SK-N-SH (cell line): ENCODE data around the gene ATP1A1. TPM values are rescaled to one million over a fixed set of nuclear protein-coding genes. Genes with fewer than 3 reads are reported as not detected.

ENCODE experiments used
- CTCF ChIA-PET: fragments of 300-600, 350-600 bp; formaldehyde crosslinking; extraction: SDS; loops from one replicate; lab custom pipeline; 2021; lab: Yijun Ruan, JAX
- POLR2A ChIA-PET: fragments of 350-600 bp; sonication (Branson Sonifier 250); formaldehyde crosslinking; extraction: SDS; loops from one replicate; lab custom pipeline; 2020; ENCODE audit warnings: antibody characterized with exemption, inconsistent platforms; lab: Yijun Ruan, JAX
- DNase-seq: peaks from one replicate; pipeline ENCODE4 v3.0.0; 2012
- H2AFZ ChIP-seq: fragments of 200-600 bp; sonication (generic); 2 replicates; pipeline ENCODE4 v1.8.1; 2016; ENCODE audit warnings: antibody characterized with exemption, mild to moderate bottlenecking, low read depth
- H3F3A ChIP-seq: fragments of 200-600 bp; sonication (generic); replicated peaks from 2 replicates; pipeline ENCODE3; 2016; ENCODE audit warnings: antibody characterized with exemption, mild to moderate bottlenecking; ENCODE audit not compliant: insufficient read depth
- H3K27ac ChIP-seq, 2 experiments: fragments of 200-500 bp in 1 of 2; fragments of 200-600 bp in 1 of 2; sonication (Bioruptor generic) in 1 of 2; sonication (generic), shearing (Covaris generic) in 1 of 2; 2 replicates each; pipeline versions ENCODE4 v1.5.1 to v1.6.1; 2014 to 2016; ENCODE audit warnings: low read depth in 2 of 2, inconsistent platforms in 1 of 2, low read length in 1 of 2, mild to moderate bottlenecking in 1 of 2, mixed read lengths in 1 of 2
- H3K27me3 ChIP-seq: fragments of 200-600 bp; sonication (generic), shearing (Covaris generic); 2 replicates; pipeline ENCODE4 v1.6.1; 2016; ENCODE audit warnings: mixed run types; ENCODE audit not compliant: insufficient read depth
- H3K36me3 ChIP-seq, 2 experiments: fragments of 200-500 bp in 1 of 2; fragments of 200-600 bp in 1 of 2; sonication (Bioruptor generic) in 1 of 2; sonication (generic) in 1 of 2; replicated peaks in 1 of 2; 2 replicates each; pipeline versions ENCODE3 to v1.5.1; 2014 to 2016; ENCODE audit warnings: low read length in 1 of 2, mild to moderate bottlenecking in 1 of 2; ENCODE audit not compliant: insufficient read depth in 2 of 2, control insufficient read depth in 1 of 2
- H3K4me1 ChIP-seq, 2 experiments: fragments of 200-500 bp in 1 of 2; fragments of 200-600 bp in 1 of 2; sonication (Bioruptor generic) in 1 of 2; sonication (generic), shearing (Covaris generic) in 1 of 2; 2 replicates each; pipeline versions ENCODE4 v1.5.1 to v1.6.1; 2014 to 2016; ENCODE audit warnings: low read depth in 1 of 2, low read length in 1 of 2, mixed run types in 1 of 2; ENCODE audit not compliant: insufficient read depth in 2 of 2, control insufficient read depth in 1 of 2
- H3K4me2 ChIP-seq: fragments of 200-600 bp; sonication (generic), shearing (Covaris generic); 2 replicates; pipeline ENCODE4 v1.6.1; 2017; ENCODE audit warnings: mixed run types
- H3K4me3 ChIP-seq, 2 experiments: fragments of 200-500 bp in 1 of 2; fragments of 200-600 bp in 1 of 2; sonication (Bioruptor generic) in 1 of 2; sonication (generic), shearing (Covaris generic) in 1 of 2; 2 replicates each; pipeline versions ENCODE4 v1.5.1 to v1.8.1; 2014 to 2016; ENCODE audit warnings: low read depth in 2 of 2, inconsistent platforms in 1 of 2, low read length in 1 of 2, mild to moderate bottlenecking in 1 of 2, mixed read lengths in 1 of 2, moderate library complexity in 1 of 2
- H3K79me2 ChIP-seq: fragments of 200-600 bp; sonication (generic); 2 replicates; pipeline ENCODE4 v1.8.1; 2017; ENCODE audit warnings: mild to moderate bottlenecking; ENCODE audit not compliant: insufficient read depth
- H3K9ac ChIP-seq: fragments of 200-600 bp; sonication (generic); 2 replicates; pipeline ENCODE4 v1.6.1; 2017; ENCODE audit warnings: mixed run types
- H3K9me2 ChIP-seq: fragments of 200-600 bp; sonication (generic); 2 replicates; pipeline ENCODE4 v1.6.1; 2017; ENCODE audit warnings: mixed run types
- H3K9me3 ChIP-seq: fragments of 200-600 bp; sonication (generic); 2 replicates; pipeline ENCODE4 v1.6.1; 2017; ENCODE audit warnings: mixed run types, mild to moderate bottlenecking, moderate library complexity
- H4K20me1 ChIP-seq: fragments of 200-600 bp; sonication (generic); 2 replicates; pipeline ENCODE4 v1.6.1; 2017; ENCODE audit warnings: mild to moderate bottlenecking, mixed run types; ENCODE audit not compliant: insufficient read depth
- ELF1 ChIP-seq: IDR thresholded peaks from 2 replicates; pipeline ENCODE4 v1.4.0; 2012
- EZH2phosphoT487 ChIP-seq: fragments of 200-600 bp; sonication (generic); IDR thresholded peaks from 2 replicates; pipeline ENCODE4 v1.6.1; 2017; ENCODE audit warnings: low read depth, mixed run types, mild to moderate bottlenecking, antibody characterized with exemption, moderate library complexity, borderline replicate concordance
- FOSL2 ChIP-seq: IDR thresholded peaks from 2 replicates; pipeline ENCODE4 v1.4.0; 2012; ENCODE audit warnings: low read depth, mild to moderate bottlenecking, moderate library complexity, borderline replicate concordance
- FOXJ3 ChIP-seq: sonication (generic); formaldehyde crosslinking; IDR thresholded peaks from 2 replicates; pipeline ENCODE4 v1.5.1; 2020; ENCODE audit warnings: mild to moderate bottlenecking, missing genetic modification reagents
- GATA2 ChIP-seq: sonication (generic); formaldehyde crosslinking; IDR thresholded peaks from 2 replicates; pipeline ENCODE4 v1.5.0; 2020; ENCODE audit warnings: mild to moderate bottlenecking, missing genetic modification reagents
- NRF1 ChIP-seq: IDR thresholded peaks from 2 replicates; pipeline ENCODE4 v1.6.1; 2012; ENCODE audit warnings: low read depth, mild to moderate bottlenecking, low read length
- RCOR1 ChIP-seq: fragments of 150-350 bp; IDR thresholded peaks from 2 replicates; pipeline ENCODE4 v1.6.1; 2017; ENCODE audit warnings: antibody characterized with exemption, low read length
- RFX5 ChIP-seq: IDR thresholded peaks from 2 replicates; pipeline ENCODE4 v1.6.1; 2012; ENCODE audit warnings: mild to moderate bottlenecking, improper control_type of control experiment, low read length
- TAF1 ChIP-seq: IDR thresholded peaks from 2 replicates; pipeline ENCODE4 v1.6.1; 2012; ENCODE audit warnings: low read depth, mild to moderate bottlenecking, low read length, moderate library complexity, borderline replicate concordance
- TEAD4 ChIP-seq: IDR thresholded peaks from 2 replicates; pipeline ENCODE4 v1.4.0; 2012; ENCODE audit warnings: mild to moderate bottlenecking, borderline replicate concordance; ENCODE audit not compliant: insufficient read depth
- USF2 ChIP-seq: fragments of 150-350 bp; IDR thresholded peaks from 2 replicates; pipeline ENCODE4 v1.6.1; 2017; ENCODE audit warnings: antibody characterized with exemption, low read length, low read depth, borderline replicate concordance
- YY1 ChIP-seq: IDR thresholded peaks from 2 replicates; pipeline ENCODE4 v1.4.0; 2012; ENCODE audit warnings: low read depth, mild to moderate bottlenecking
- ZBTB33 ChIP-seq: IDR thresholded peaks from 2 replicates; pipeline ENCODE4 v1.4.0; 2012; ENCODE audit warnings: low read depth, borderline replicate concordance
- WGBS: methylation state at CpG from one replicate; pipeline ENCODE4 v1.1.6; 2017; ENCODE audit warnings: low lambda C conversion rate; 5-methylcytosine and 5-hydroxymethylcytosine counted together
- polyA plus RNA-seq, 3 experiments: library from polyadenylated mRNA; depleted of rRNA; stranded (reverse); fragments of >200 nt; gene quantifications; 2 replicates each; pipeline ENCODE4 v1.2.3, GENCODE V29; 2012
- TF ChIP-seq, protein P1 (sequence below): fragments of 200-600 bp; sonication (generic); IDR thresholded peaks from 2 replicates; pipeline ENCODE4 v1.6.1; 2017; ENCODE audit warnings: antibody characterized with exemption, mild to moderate bottlenecking, moderate library complexity
- TF ChIP-seq, protein P2 (sequence below): IDR thresholded peaks from 2 replicates; pipeline ENCODE4 v1.6.1; 2012; ENCODE audit warnings: mild to moderate bottlenecking, low read depth, low read length, moderate library complexity
- TF ChIP-seq, protein P3 (sequence below): IDR thresholded peaks from 2 replicates; pipeline ENCODE4; 2012

ATP1A1 gene
- polyA plus RNA-seq, 1 of the 3 experiments (the other 2 are of a cell fraction): 233 TPM

GRCh38 chr1:116359060-116359830 is 13.8 kb upstream of the ATP1A1 start:
- TF ChIP-seq ELF1: 0 out of 2 replicates have a peak, but pooled peaks have one; percentile 20
- TF ChIP-seq USF2: no peak
- no peak for TF ChIP-seq FOXJ3 (CRISPR knock-in tag)
- TF ChIP-seq, all 33 proteins: peak for 1
- no peaks in the 10 kb centered on the region for H3K9me3 ChIP-seq
- no peak overlapping the region for H3K4me2 ChIP-seq
- no peak for DNase-seq
- no peaks in the 10 kb centered on the region for H3K36me3 ChIP-seq
- no peak overlapping the region for H2AFZ ChIP-seq
- no peaks in the 10 kb centered on the region for H3F3A ChIP-seq
- H3K79me2 ChIP-seq: no peaks in the 10 kb centered on the region
- no peak overlapping the region for H3K9ac ChIP-seq
- H3K4me1 ChIP-seq: peaks cover 7 to 19% of the 10 kb centered on the region in 2 experiments; a peak in 3 of 4 replicates
- no peaks in the 10 kb centered on the region for H3K27me3 ChIP-seq
- no peaks in the 10 kb centered on the region for H3K9me2 ChIP-seq
- CTCF ChIA-PET: interaction anchor here (0.6 to 2.2 kb wide), 5 partner anchors 13 to 220 kb away, joined by 3 to 7 read pairs (median 3); no protein-coding TSS in a partner anchor
- H3K4me3 ChIP-seq: no peak overlapping the region
- no peaks in the 10 kb centered on the region for H4K20me1 ChIP-seq
- POLR2A ChIA-PET: no interaction called here
- WGBS: 81% methylated on average over 2 of the region's 2 CpGs
- H3K27ac ChIP-seq: no peak overlapping the region

DNA sequence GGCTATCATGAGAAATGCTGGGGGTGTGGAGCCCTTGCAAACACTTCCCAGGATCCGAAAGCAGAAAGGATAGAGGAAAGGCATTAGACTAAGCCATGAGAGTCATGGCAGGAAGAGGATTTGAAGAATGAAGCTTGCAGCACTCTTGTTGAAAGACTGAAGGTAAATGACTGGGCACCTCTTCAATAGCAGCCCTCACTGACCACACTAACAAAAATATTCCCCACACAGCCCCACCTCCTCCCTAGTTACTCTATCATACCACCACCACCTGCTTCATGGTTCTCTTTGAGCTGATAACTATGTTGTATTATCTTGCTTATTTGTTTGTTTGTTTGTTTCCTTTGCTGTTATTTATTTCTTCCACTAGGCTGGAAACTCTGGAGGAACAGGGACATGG is 13.2 kb upstream of the ATP1A1 start:
- ChIA-PET POLR2A (no interaction called here), CTCF (interaction anchor here (0.8 to 2.2 kb wide), 4 partner anchors 14 to 264 kb away, joined by 3 to 7 read pairs (median 4); no protein-coding TSS in a partner anchor)
- H3K9me2 ChIP-seq: no peaks in the 10 kb centered on the region
- H3K27me3 ChIP-seq: no peaks in the 10 kb centered on the region
- no peaks in the 10 kb centered on the region for H3K36me3 ChIP-seq
- H3K4me1 ChIP-seq: peaks cover 13 to 19% of the 10 kb centered on the region in 2 experiments; a peak in 3 of 4 replicates
- H4K20me1 ChIP-seq: no peaks in the 10 kb centered on the region
- no peak overlapping the region for H3K27ac ChIP-seq
- H3K9ac ChIP-seq: no peak overlapping the region
- no peak overlapping the region for H2AFZ ChIP-seq
- no peaks in the 10 kb centered on the region for H3F3A ChIP-seq
- no peak overlapping the region for H3K4me2 ChIP-seq
- H3K79me2 ChIP-seq: no peaks in the 10 kb centered on the region
- DNase-seq: no peak
- no peak overlapping the region for H3K4me3 ChIP-seq
- WGBS: 82% methylated on average over 1 of the region's 1 CpG
- H3K9me3 ChIP-seq: no peaks in the 10 kb centered on the region
- TF ChIP-seq, protein P1, sequence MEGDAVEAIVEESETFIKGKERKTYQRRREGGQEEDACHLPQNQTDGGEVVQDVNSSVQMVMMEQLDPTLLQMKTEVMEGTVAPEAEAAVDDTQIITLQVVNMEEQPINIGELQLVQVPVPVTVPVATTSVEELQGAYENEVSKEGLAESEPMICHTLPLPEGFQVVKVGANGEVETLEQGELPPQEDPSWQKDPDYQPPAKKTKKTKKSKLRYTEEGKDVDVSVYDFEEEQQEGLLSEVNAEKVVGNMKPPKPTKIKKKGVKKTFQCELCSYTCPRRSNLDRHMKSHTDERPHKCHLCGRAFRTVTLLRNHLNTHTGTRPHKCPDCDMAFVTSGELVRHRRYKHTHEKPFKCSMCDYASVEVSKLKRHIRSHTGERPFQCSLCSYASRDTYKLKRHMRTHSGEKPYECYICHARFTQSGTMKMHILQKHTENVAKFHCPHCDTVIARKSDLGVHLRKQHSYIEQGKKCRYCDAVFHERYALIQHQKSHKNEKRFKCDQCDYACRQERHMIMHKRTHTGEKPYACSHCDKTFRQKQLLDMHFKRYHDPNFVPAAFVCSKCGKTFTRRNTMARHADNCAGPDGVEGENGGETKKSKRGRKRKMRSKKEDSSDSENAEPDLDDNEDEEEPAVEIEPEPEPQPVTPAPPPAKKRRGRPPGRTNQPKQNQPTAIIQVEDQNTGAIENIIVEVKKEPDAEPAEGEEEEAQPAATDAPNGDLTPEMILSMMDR: no peak
- no peak for TF ChIP-seq TAF1
- TF ChIP-seq, protein P2, sequence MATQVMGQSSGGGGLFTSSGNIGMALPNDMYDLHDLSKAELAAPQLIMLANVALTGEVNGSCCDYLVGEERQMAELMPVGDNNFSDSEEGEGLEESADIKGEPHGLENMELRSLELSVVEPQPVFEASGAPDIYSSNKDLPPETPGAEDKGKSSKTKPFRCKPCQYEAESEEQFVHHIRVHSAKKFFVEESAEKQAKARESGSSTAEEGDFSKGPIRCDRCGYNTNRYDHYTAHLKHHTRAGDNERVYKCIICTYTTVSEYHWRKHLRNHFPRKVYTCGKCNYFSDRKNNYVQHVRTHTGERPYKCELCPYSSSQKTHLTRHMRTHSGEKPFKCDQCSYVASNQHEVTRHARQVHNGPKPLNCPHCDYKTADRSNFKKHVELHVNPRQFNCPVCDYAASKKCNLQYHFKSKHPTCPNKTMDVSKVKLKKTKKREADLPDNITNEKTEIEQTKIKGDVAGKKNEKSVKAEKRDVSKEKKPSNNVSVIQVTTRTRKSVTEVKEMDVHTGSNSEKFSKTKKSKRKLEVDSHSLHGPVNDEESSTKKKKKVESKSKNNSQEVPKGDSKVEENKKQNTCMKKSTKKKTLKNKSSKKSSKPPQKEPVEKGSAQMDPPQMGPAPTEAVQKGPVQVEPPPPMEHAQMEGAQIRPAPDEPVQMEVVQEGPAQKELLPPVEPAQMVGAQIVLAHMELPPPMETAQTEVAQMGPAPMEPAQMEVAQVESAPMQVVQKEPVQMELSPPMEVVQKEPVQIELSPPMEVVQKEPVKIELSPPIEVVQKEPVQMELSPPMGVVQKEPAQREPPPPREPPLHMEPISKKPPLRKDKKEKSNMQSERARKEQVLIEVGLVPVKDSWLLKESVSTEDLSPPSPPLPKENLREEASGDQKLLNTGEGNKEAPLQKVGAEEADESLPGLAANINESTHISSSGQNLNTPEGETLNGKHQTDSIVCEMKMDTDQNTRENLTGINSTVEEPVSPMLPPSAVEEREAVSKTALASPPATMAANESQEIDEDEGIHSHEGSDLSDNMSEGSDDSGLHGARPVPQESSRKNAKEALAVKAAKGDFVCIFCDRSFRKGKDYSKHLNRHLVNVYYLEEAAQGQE: no peak
- TF ChIP-seq, protein P3, sequence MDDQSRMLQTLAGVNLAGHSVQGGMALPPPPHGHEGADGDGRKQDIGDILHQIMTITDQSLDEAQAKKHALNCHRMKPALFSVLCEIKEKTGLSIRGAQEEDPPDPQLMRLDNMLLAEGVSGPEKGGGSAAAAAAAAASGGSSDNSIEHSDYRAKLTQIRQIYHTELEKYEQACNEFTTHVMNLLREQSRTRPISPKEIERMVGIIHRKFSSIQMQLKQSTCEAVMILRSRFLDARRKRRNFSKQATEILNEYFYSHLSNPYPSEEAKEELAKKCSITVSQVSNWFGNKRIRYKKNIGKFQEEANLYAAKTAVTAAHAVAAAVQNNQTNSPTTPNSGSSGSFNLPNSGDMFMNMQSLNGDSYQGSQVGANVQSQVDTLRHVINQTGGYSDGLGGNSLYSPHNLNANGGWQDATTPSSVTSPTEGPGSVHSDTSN: no peak
- TF ChIP-seq EZH2phosphoT487: no peak
- no peak for TF ChIP-seq ZBTB33
- no peak for TF ChIP-seq NRF1
- no peak for TF ChIP-seq TEAD4
- no peak for TF ChIP-seq FOSL2
- TF ChIP-seq YY1: no peak
- TF ChIP-seq RCOR1: no peak
- no peak for TF ChIP-seq GATA2 (CRISPR knock-in tag)
- no peak for TF ChIP-seq RFX5
